T-helper 17 cell (primary cell): ENCODE data around the gene SCGN. TPM values are rescaled to one million over a fixed set of nuclear protein-coding genes. Genes with fewer than 3 reads are reported as not detected.
"Not testable (repeated sequence)": the region's sequence is repeated elsewhere in the genome, so short reads cannot be mapped to it uniquely, and the experiment has no call there.

Experiments used
- ATAC-seq: fragments of 150-1000 bp; cut with Tn5 transposase; 2 replicates; pipeline ENCODE4 v1.10.0; 2021; ENCODE audit warnings: mild to moderate bottlenecking, moderate library complexity
- DNase-seq, 3 donors: peaks; one replicate each; pipeline versions ENCODE4 v3.0.0 to v3.0.0-alpha.2; 2020 to 2021
- H3K9me3 ChIP-seq: one replicate; pipeline ENCODE4 v1.7.0; 2013; ENCODE audit warnings: low read length, mild to moderate bottlenecking; ENCODE audit not compliant: control insufficient read depth, poor library complexity, severe bottlenecking
- H3K27ac Mint-ChIP-seq: one replicate; pipeline ENCODE4 v1.8.0; 2022; ENCODE audit warnings: mild to moderate bottlenecking, moderate library complexity, mixed read lengths
- H3K27me3 Mint-ChIP-seq: one replicate; pipeline ENCODE4 v1.8.0; 2022; ENCODE audit warnings: mixed read lengths
- H3K36me3 Mint-ChIP-seq: one replicate; pipeline ENCODE4 v1.8.0; 2022; ENCODE audit warnings: low read depth, mixed read lengths
- H3K4me1 Mint-ChIP-seq: one replicate; pipeline ENCODE4 v1.8.0; 2022; ENCODE audit warnings: mild to moderate bottlenecking, mixed read lengths
- H3K4me3 Mint-ChIP-seq: one replicate; pipeline ENCODE4 v1.8.0; 2022; ENCODE audit warnings: mild to moderate bottlenecking, moderate library complexity, mixed read lengths
- total RNA-seq, 4 donors: library from RNA in 2 of 4; stranded (reverse) in 2 of 4; gene quantifications; one replicate each; pipeline ENCODE4 v1.2.3 and lab custom pipeline; 2022 to 2026

SCGN gene
- total RNA-seq, 2 donors from 2014 or later: not detected

DNA sequence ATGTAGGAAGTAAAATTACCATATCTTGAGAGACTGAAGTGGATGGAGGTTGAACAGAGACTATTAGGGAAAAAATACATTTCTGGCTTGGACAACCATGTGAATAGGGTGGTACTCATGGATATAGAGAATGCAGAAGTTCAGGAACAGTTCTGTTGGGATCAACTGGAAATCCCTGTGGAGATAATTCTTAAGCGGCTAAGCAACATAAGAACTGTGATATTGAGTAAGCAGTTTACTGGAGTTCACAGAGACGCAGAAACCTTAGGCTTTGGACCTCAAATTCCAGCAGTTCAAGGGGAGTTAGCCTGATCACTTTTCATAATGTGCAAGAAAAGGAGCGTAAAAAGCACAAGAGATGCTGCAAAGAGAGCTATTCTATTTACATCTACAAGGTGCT lies 78.9 kb downstream of the SCGN start:
- no peak overlapping the region for H3K4me3 Mint-ChIP-seq
- H3K27me3 Mint-ChIP-seq: peaks cover 61% of the 10 kb centered on the region

DNA sequence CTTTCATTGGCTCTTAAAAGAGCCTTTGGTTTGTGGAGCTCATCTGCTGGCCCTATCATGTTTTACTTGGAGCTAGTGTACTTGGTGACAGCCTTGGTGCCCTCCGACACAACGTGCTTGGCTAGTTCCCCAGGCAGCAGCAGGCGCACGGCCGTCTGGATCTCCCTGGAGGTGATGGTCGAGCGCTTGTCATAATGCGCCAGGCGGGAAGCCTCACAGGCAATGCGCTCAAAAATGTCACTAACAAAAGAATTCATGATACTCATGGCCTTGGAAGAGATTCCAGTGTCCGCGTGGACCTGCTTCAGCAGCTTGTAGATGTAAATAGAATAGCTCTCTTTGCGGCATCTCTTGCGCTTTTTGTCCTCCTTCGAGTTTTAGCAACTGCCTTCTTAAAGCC lies 79.7 kb downstream of the SCGN start:
- Mint-ChIP-seq H3K27me3 (peaks cover 63% of the 10 kb centered on the region), H3K36me3 (peaks cover 7% of the 10 kb centered on the region), H3K27ac (no peak overlapping the region), H3K4me3 (no peak overlapping the region), H3K4me1 (no peaks in the 10 kb centered on the region)
- ATAC-seq: no peak
- DNase-seq: no peak
- no peaks in the 10 kb centered on the region for H3K9me3 ChIP-seq

More for the DNA sequence above, 78.9 kb downstream of the SCGN start:
- DNase-seq (no peak), ATAC-seq (no peak)
- Mint-ChIP-seq H3K4me1 (no peaks in the 10 kb centered on the region), H3K36me3 (peaks cover 7% of the 10 kb centered on the region), H3K27ac (no peak overlapping the region)
- no peaks in the 10 kb centered on the region for H3K9me3 ChIP-seq

DNA sequence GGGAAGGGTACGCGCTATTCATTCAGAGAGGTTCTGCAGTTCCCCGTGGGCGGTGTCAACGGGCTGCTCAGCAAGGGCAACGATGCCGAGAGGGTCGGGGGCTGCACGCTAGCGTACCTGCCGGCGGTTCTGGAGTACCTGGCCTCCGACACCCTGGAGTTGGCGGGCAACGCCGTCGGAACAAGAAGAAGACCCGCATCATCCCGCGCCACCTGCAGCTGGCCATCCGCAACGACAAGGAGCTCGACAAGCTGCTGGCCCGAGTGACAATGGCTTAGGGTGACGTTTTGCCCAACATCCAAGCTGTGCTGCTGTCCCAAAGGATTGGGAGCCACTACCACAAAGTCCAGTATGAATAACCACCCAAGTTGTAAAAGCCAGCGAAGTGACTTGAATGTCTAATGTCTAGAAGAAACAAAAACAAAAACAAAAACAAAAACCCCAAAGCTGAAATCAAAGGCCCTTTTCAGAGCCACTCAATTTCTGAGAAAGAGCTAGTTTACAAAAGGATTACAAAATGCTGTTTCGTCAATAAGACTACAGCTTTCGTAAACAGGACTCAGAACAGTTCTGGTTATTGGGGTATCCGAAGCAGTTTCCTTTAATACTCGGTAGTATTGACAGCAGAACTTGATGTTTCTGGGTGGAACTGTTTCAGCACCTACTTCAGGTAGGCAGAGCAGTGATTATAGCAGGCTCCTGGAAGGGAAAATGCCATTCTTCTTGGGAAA lies 80.6 kb downstream of the SCGN start:
- DNase-seq: no peak
- Mint-ChIP-seq H3K4me1 (no peaks in the 10 kb centered on the region), H3K27me3 (peaks cover 60% of the 10 kb centered on the region), H3K4me3 (no peak overlapping the region), H3K36me3 (peaks cover 7% of the 10 kb centered on the region), H3K27ac (no peak overlapping the region)
- H3K9me3 ChIP-seq: no peaks in the 10 kb centered on the region
- ATAC-seq: no peak

DNA sequence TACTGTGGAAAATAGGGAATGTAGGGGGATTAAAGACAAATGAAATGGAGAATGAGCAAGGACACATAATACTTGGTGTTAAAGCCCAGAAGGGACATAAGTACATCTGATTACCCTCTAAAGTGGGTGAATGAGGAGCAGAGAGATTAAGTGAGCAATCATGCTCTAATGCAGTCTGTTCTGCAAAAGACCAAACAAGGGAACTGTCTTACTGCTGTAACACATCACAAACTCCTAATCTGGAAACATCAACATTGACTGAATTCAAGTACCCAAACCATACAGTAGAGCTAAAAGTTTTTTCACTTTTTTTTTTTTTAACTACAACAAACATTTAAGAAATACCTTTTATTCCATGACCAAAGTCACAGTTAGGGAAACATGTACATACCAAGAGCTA lies 83.2 kb downstream of the SCGN start:
- no peaks in the 10 kb centered on the region for H3K4me1 Mint-ChIP-seq
- DNase-seq (no peak), ATAC-seq (no peak)
- peaks cover 51% of the 10 kb centered on the region for H3K27me3 Mint-ChIP-seq
- H3K9me3 ChIP-seq: no peaks in the 10 kb centered on the region
- H3K27ac Mint-ChIP-seq: no peak overlapping the region
- H3K4me3 Mint-ChIP-seq: no peak overlapping the region
- H3K36me3 Mint-ChIP-seq: peaks cover 5% of the 10 kb centered on the region

GRCh38 chr6:25743868-25744267 lies 91.9 kb downstream of the SCGN start:
- H3K27me3 Mint-ChIP-seq: peaks cover 4% of the 10 kb centered on the region
- ATAC-seq (no peak), DNase-seq (no peak)
- H3K27ac Mint-ChIP-seq: no peak overlapping the region
- H3K4me3 Mint-ChIP-seq: no peak overlapping the region
- H3K36me3 Mint-ChIP-seq: no peaks in the 10 kb centered on the region
- no peaks in the 10 kb centered on the region for H3K9me3 ChIP-seq
- peaks cover 3% of the 10 kb centered on the region for H3K4me1 Mint-ChIP-seq

DNA sequence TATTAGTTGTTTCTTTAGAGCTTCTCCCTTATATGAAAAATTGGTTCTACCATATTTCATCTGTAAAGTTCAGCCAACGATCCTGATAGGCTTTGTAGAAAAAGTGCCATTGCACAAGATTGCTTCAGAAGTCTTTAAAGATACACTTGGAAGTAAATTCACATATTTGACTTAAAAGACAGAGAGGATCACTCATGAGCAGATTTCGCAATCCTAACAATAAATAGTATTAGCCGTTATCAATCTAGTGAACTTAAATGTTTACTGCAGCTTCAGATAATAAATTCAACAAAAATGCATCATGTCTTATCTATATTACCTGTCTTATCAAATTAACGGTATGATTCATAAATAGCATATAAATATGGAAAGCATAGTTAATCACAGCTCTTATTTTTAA lies 93.8 kb downstream of the SCGN start:
- Mint-ChIP-seq H3K4me3 (no peak overlapping the region), H3K4me1 (peaks cover 3% of the 10 kb centered on the region), H3K36me3 (peaks cover 2% of the 10 kb centered on the region), H3K27ac (no peak overlapping the region), H3K27me3 (no peaks in the 10 kb centered on the region)
- DNase-seq: no peak
- no peaks in the 10 kb centered on the region for H3K9me3 ChIP-seq
- no peak for ATAC-seq

DNA sequence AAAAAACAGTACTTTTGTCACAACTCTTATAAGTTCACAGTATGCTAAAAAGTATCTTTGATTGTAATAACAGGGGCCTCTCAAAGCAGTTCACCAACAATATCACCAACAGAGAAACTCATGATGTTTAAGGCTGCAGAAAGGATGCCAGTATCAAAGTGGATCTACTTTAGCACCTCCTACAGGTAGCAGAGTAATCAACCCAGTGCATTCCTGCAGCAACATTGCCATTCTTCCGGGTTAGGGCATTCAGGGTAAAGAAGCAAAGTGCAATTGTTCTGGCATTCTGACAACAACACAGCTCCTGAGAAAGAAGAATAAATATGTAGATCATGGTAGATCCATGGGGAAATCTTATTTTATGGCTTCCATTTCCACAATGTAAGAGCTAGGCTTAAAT lies 95.0 kb downstream of the SCGN start:
- no peaks in the 10 kb centered on the region for H3K27me3 Mint-ChIP-seq
- H3K27ac Mint-ChIP-seq: no peak overlapping the region
- H3K4me3 Mint-ChIP-seq: no peak overlapping the region
- peaks cover 3% of the 10 kb centered on the region for H3K4me1 Mint-ChIP-seq
- no peaks in the 10 kb centered on the region for H3K9me3 ChIP-seq
- DNase-seq (no peak), ATAC-seq (no peak)
- H3K36me3 Mint-ChIP-seq: peaks cover 2% of the 10 kb centered on the region

DNA sequence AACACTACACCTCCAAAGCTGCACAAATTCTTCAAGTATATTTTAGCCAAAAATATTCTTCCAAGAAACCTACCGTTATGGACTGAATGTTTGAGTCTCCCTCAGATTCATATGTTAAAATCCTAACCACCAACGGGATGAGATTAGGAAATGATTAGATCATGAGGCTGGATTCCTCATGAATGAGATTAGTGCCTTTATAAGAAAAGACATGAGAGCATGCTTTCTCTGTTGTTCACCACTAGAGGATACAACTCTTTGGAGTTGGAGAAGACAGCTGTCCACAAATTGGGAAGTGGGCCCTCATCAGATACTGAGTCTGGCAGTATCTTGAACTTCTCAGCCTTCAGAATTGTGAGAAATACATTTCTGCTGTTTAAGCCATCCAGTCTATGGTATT lies 95.5 kb downstream of the SCGN start:
- H3K9me3 ChIP-seq: no peaks in the 10 kb centered on the region
- peaks cover 3% of the 10 kb centered on the region for H3K4me1 Mint-ChIP-seq
- H3K27me3 Mint-ChIP-seq: no peaks in the 10 kb centered on the region
- ATAC-seq (no peak), DNase-seq (no peak)
- H3K4me3 Mint-ChIP-seq: no peak overlapping the region
- peaks cover 2% of the 10 kb centered on the region for H3K36me3 Mint-ChIP-seq
- no peak overlapping the region for H3K27ac Mint-ChIP-seq

GRCh38 chr6:25748049-25748448 lies 96.0 kb downstream of the SCGN start:
- Mint-ChIP-seq H3K27ac (no peak overlapping the region), H3K4me1 (peaks cover 3% of the 10 kb centered on the region)
- ATAC-seq: no peak

GRCh38 chr6:25748601-25749517 lies 96.8 kb downstream of the SCGN start:
- not testable (repeated sequence) for H3K27ac Mint-ChIP-seq, H3K27me3 Mint-ChIP-seq, H3K4me3 Mint-ChIP-seq, ATAC-seq, DNase-seq, H3K4me1 Mint-ChIP-seq, H3K36me3 Mint-ChIP-seq, H3K9me3 ChIP-seq

More at GRCh38 chr6:25748049-25748448, 96.0 kb downstream of the SCGN start:
- no peaks in the 10 kb centered on the region for H3K27me3 Mint-ChIP-seq
- peaks cover 2% of the 10 kb centered on the region for H3K36me3 Mint-ChIP-seq
- DNase-seq: no peak
- no peak overlapping the region for H3K4me3 Mint-ChIP-seq
- no peaks in the 10 kb centered on the region for H3K9me3 ChIP-seq

- peaks cover 2% of the 10 kb centered on the region for H3K36me3 Mint-ChIP-seq
- DNase-seq: no peak
- H3K9me3 ChIP-seq: no peaks in the 10 kb centered on the region
- H3K27me3 Mint-ChIP-seq: no peaks in the 10 kb centered on the region
- ATAC-seq: no peak
- no peak overlapping the region for H3K27ac Mint-ChIP-seq
- peaks cover 3% of the 10 kb centered on the region for H3K4me1 Mint-ChIP-seq
- no peak overlapping the region for H3K4me3 Mint-ChIP-seq
These were observed 97.8 kb downstream of the SCGN start for GRCh38 chr6:25749837-25750236.

DNA sequence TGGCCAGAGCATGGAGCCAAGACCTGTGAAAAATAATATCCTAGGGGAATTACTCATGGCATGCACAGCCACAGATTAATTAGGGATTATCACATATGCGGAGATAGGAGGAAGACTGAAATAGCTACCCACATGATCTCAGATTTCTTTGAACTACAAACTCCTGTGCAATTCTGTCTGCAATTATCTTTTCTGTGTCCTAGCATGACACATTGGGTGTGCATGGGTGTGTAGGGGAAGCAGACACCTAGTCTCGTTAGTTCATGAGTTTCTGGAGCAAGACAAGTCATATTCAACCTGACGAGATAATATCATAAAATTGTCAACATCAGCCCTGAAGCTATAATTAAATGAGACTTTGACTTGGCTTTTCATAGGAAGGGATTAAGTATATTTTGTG lies 98.9 kb downstream of the SCGN start:
- no peak overlapping the region for H3K27ac Mint-ChIP-seq
- DNase-seq (no peak), ATAC-seq (no peak)
- H3K9me3 ChIP-seq: no peaks in the 10 kb centered on the region
- H3K4me1 Mint-ChIP-seq: peaks cover 5% of the 10 kb centered on the region
- no peak overlapping the region for H3K4me3 Mint-ChIP-seq
- H3K36me3 Mint-ChIP-seq: peaks cover 2% of the 10 kb centered on the region
- no peaks in the 10 kb centered on the region for H3K27me3 Mint-ChIP-seq
